ENCODE data around the gene PATJ. TPM values are rescaled to one million over a fixed set of nuclear protein-coding genes. Genes with fewer than 3 reads are reported as not detected.
"Not testable (repeated sequence)": the region's sequence is repeated elsewhere in the genome, so short reads cannot be mapped to it uniquely, and the experiment has no call there.

Gene PATJ
- total RNA-seq, 1 experiment from 2014 or later = 28.7 TPM

DNA sequence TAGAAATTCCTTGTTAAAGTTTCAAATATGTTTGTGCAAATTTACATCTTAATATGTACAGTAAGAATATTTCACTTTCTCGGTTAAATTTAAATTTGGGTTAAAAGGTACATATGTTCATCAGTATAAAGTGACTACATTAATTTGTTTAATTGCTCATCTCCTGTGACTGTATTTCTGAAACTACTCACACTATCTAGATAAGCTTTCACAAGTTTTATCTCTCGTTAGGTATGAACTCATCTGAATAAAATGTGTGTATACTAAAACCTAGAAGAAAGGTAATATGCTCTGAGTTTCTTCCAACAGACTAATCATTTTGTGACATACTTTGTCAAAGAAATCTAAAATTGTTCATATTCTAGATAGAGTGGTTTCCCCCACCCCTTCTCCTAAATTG lies 150.7 kb downstream of the PATJ start:
- DNase-seq = peak; percentile 25
- Histone ChIP-seq H3K27ac (ENCODE audit: low read length) (no peak overlapping the region), H3K79me2 (ENCODE audit: low read length) (no peaks in the 10 kb centered on the region), H3K9ac (ENCODE audit: low read length) (no peak overlapping the region), H3K36me3 (ENCODE audit: low read depth, low read length) (no peaks in the 10 kb centered on the region), H3K9me3 (ENCODE audit: low read length) (no peaks in the 10 kb centered on the region), H3F3A (ENCODE audit: low read length, unreplicated experiment) (no peaks in the 10 kb centered on the region), H3K4me1 (ENCODE audit: insufficient read depth, low read length) (peaks cover 8% of the 10 kb centered on the region; the same call in 1 of the 2 replicates), H2AFZ (ENCODE audit: low read length) (no peak overlapping the region), H3K4me2 (ENCODE audit: low read length) (no peak overlapping the region), H3K27me3 (ENCODE audit: low read length) (no peaks in the 10 kb centered on the region), H3K4me3 (ENCODE audit: low read length) (no peak overlapping the region), H3K9me2 (replicated peaks; ENCODE audit: low read length) (no peaks in the 10 kb centered on the region), H4K20me1 (ENCODE audit: low read length) (no peaks in the 10 kb centered on the region)
- POLR2A ChIA-PET (ENCODE audit: unreplicated experiment) = no interaction called here
- CTCF ChIA-PET = no interaction called here
- intact Hi-C loops (cut with micrococcal nuclease) = no loop called here
- TF ChIP-seq EZH2 (IDR thresholded peaks at IDR 0.05; ENCODE audit: low read length, unreplicated experiment) (no peak), EZH2phosphoT487 (IDR thresholded peaks at IDR 0.05; ENCODE audit: borderline replicate concordance, low read length) (no peak), CTCF (conservative IDR thresholded peaks at IDR 0.05; ENCODE audit: low read depth, low read length) (no peak)
- peak; percentile 78 for ATAC-seq
- BruUV-seq (replicated peaks) = no TSS peak

GRCh38 chr1:61894296-61894695 lies 152.0 kb downstream of the PATJ start:
- H3K79me2 ChIP-seq (ENCODE audit: low read length); DNase-seq; H3F3A ChIP-seq (ENCODE audit: low read length, unreplicated experiment); H3K4me3 ChIP-seq (ENCODE audit: low read length); H3K4me2 ChIP-seq (ENCODE audit: low read length); H3K4me1 ChIP-seq (ENCODE audit: insufficient read depth, low read length); H2AFZ ChIP-seq (ENCODE audit: low read length); H3K36me3 ChIP-seq (ENCODE audit: low read depth, low read length); H3K9me2 ChIP-seq (replicated peaks; ENCODE audit: low read length); H3K27ac ChIP-seq (ENCODE audit: low read length); POLR2A ChIA-PET (ENCODE audit: unreplicated experiment); ATAC-seq; intact Hi-C loops (cut with micrococcal nuclease); CTCF ChIA-PET; H3K9ac ChIP-seq (ENCODE audit: low read length); H3K27me3 ChIP-seq (ENCODE audit: low read length); H3K9me3 ChIP-seq (ENCODE audit: low read length); BruUV-seq (replicated peaks); H4K20me1 ChIP-seq (ENCODE audit: low read length): not testable (repeated sequence)

DNA sequence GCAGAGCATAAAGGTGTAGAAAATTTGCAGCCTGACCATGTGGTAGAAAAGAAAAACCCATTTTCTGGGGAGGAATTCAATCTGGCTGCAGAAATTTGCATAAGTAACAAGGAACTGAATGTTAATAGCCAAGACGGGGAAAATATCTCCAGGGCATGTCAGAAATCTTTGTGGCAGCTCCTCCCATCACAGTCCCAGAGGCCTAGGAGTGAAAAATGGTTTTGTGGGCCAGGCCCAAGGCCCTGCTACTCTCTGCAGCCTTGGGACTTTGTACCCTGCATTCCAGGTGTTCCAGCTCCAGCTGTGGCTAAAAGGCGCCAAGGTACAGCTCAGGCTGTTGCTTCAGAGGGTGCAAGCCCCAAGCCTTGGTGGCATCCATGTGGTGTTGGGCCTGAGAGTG lies 152.9 kb downstream of the PATJ start:
- intact Hi-C loops (cut with micrococcal nuclease) = no loop called here
- Histone ChIP-seq H3K9me3 (ENCODE audit: low read length) (no peaks in the 10 kb centered on the region), H2AFZ (ENCODE audit: low read length) (no peak overlapping the region), H3K4me2 (ENCODE audit: low read length) (no peak overlapping the region), H3K9me2 (replicated peaks; ENCODE audit: low read length) (no peaks in the 10 kb centered on the region), H3K79me2 (ENCODE audit: low read length) (no peaks in the 10 kb centered on the region), H3K36me3 (ENCODE audit: low read depth, low read length) (no peaks in the 10 kb centered on the region), H3K9ac (ENCODE audit: low read length) (no peak overlapping the region), H3K4me1 (ENCODE audit: insufficient read depth, low read length) (peaks cover 8% of the 10 kb centered on the region; the same call in 1 of the 2 replicates), H4K20me1 (ENCODE audit: low read length) (no peaks in the 10 kb centered on the region), H3K4me3 (ENCODE audit: low read length) (no peak overlapping the region), H3K27ac (ENCODE audit: low read length) (no peak overlapping the region), H3F3A (ENCODE audit: low read length, unreplicated experiment) (no peaks in the 10 kb centered on the region), H3K27me3 (ENCODE audit: low read length) (no peaks in the 10 kb centered on the region)
- ATAC-seq (no peak), DNase-seq (no peak)
- CTCF ChIA-PET = interaction anchor here (0.5 kb wide), 1 partner anchor 407 kb away, joined by 9 read pairs; no protein-coding TSS in a partner anchor
- TF ChIP-seq EZH2phosphoT487 (IDR thresholded peaks at IDR 0.05; ENCODE audit: borderline replicate concordance, low read length) = no peak
- TF ChIP-seq EZH2 (IDR thresholded peaks at IDR 0.05; ENCODE audit: low read length, unreplicated experiment) = no peak
- no peak for TF ChIP-seq CTCF (conservative IDR thresholded peaks at IDR 0.05; ENCODE audit: low read depth, low read length)
- POLR2A ChIA-PET (ENCODE audit: unreplicated experiment) = no interaction called here
- no TSS peak for BruUV-seq (replicated peaks)
